GM12892 (cell line): ENCODE data around the gene ATP2B2.

Experiments
- POLR2AphosphoS5 ChIP-seq: IDR thresholded peaks from 2 replicates; pipeline ENCODE4 v1.6.1; 2011; ENCODE audit warnings: low read depth, low read length, control low read depth
- TAF1 ChIP-seq: IDR thresholded peaks from 2 replicates; pipeline ENCODE4 v1.6.1; 2011; ENCODE audit warnings: low read depth, mild to moderate bottlenecking, control low read depth, low read length, borderline replicate concordance

GRCh38 chr3:10374311-10374710 is 131.1 kb downstream of the ATP2B2 start:
- TF ChIP-seq POLR2AphosphoS5 (no peak), TAF1 (no peak)
